GM23338 (cell line): ENCODE results near the gene PBXIP1. TPM values are rescaled to one million over a fixed set of nuclear protein-coding genes. Genes with fewer than 3 reads are reported as not detected.

Experiments
- ATAC-seq: fragments of 200-7000 bp; cut with Tn5 transposase; 3 replicates; pipeline ENCODE4 v1.9.1; 2020
- DNase-seq: peaks from one replicate; pipeline ENCODE4 v3.0.0-alpha.2; 2015; ENCODE audit warnings: low spot score
- H2AFZ ChIP-seq: fragments of 200-600 bp; sonication (generic); 2 replicates; pipeline ENCODE4 v1.8.0; 2016; ENCODE audit warnings: antibody characterized with exemption, mild to moderate bottlenecking, moderate library complexity
- H3F3A ChIP-seq: fragments of 200-600 bp; sonication (generic); replicated peaks from 2 replicates; pipeline ENCODE4 v1.8.0; 2017; ENCODE audit warnings: antibody characterized with exemption, mixed run types, low read depth
- H3K27ac ChIP-seq: fragments of 200-600 bp; sonication (generic); 2 replicates; pipeline ENCODE4 v1.6.1; 2016; ENCODE audit warnings: low read depth
- H3K27me3 ChIP-seq: fragments of 200-600 bp; sonication (generic); 2 replicates; pipeline ENCODE4 v1.8.0; 2016; ENCODE audit warnings: mild to moderate bottlenecking, mixed run types, moderate library complexity; ENCODE audit not compliant: insufficient read depth
- H3K36me3 ChIP-seq: fragments of 200-600 bp; sonication (generic); 2 replicates; pipeline ENCODE4 v1.8.0; 2016; ENCODE audit warnings: mild to moderate bottlenecking; ENCODE audit not compliant: insufficient read depth
- H3K4me1 ChIP-seq: fragments of 200-600 bp; sonication (generic); 2 replicates; pipeline ENCODE4 v1.8.0; 2016; ENCODE audit warnings: mild to moderate bottlenecking, moderate library complexity; ENCODE audit not compliant: insufficient read depth
- H3K4me2 ChIP-seq: fragments of 200-600 bp; sonication (generic); 2 replicates; pipeline ENCODE4 v1.7.1; 2017; ENCODE audit warnings: mixed run types
- H3K4me3 ChIP-seq: fragments of 200-600 bp; sonication (generic); 2 replicates; pipeline ENCODE4 v1.6.1; 2016; ENCODE audit warnings: mixed run types
- H3K79me2 ChIP-seq: fragments of 200-600 bp; sonication (generic); replicated peaks from 2 replicates; pipeline ENCODE4 v1.8.0; 2017; ENCODE audit warnings: mild to moderate bottlenecking; ENCODE audit not compliant: insufficient read depth
- H3K9me2 ChIP-seq: fragments of 200-600 bp; sonication (generic); 2 replicates; pipeline ENCODE4 v1.8.0; 2017; ENCODE audit not compliant: insufficient read depth
- H4K20me1 ChIP-seq: fragments of 200-600 bp; sonication (generic); replicated peaks from 2 replicates; pipeline ENCODE4 v1.8.0; 2017; ENCODE audit warnings: mild to moderate bottlenecking; ENCODE audit not compliant: insufficient read depth
- H3K27ac Mint-ChIP-seq: 2 replicates; pipeline ENCODE4 v1.8.0; 2020; ENCODE audit warnings: inconsistent platforms, mild to moderate bottlenecking, moderate library complexity, mixed read lengths
- H3K27me3 Mint-ChIP-seq: 3 replicates; pipeline ENCODE4 v1.8.0; 2022; ENCODE audit warnings: low read depth, mild to moderate bottlenecking, moderate library complexity, mixed read lengths, inconsistent platforms; ENCODE audit not compliant: insufficient read depth, poor library complexity
- H3K36me3 Mint-ChIP-seq: 3 replicates; pipeline ENCODE4 v1.8.0; 2021; ENCODE audit warnings: low read depth, mild to moderate bottlenecking, inconsistent platforms, moderate library complexity, mixed read lengths
- H3K4me1 Mint-ChIP-seq: 3 replicates; pipeline ENCODE4 v1.8.0; 2020; ENCODE audit warnings: mild to moderate bottlenecking, inconsistent platforms, mixed read lengths
- H3K4me3 Mint-ChIP-seq: 3 replicates; pipeline ENCODE4 v1.8.0; 2021; ENCODE audit warnings: moderate library complexity, mild to moderate bottlenecking, inconsistent platforms, mixed read lengths
- H3K9me3 Mint-ChIP-seq: 3 replicates; pipeline ENCODE4 v1.8.0; 2020; ENCODE audit warnings: moderate library complexity, mild to moderate bottlenecking, inconsistent platforms, mixed read lengths
- CREB1 ChIP-seq: fragments of 250-450 bp; sonication (Bioruptor Pico); IDR thresholded peaks from 2 replicates; pipeline ENCODE4 v1.5.0; 2020; ENCODE audit warnings: low read depth, mild to moderate bottlenecking, moderate library complexity
- EZH2 ChIP-seq: fragments of 200-600 bp; sonication (generic); IDR thresholded peaks from one replicate; pipeline ENCODE4 v1.8.0; 2017; ENCODE audit warnings: antibody characterized with exemption, mild to moderate bottlenecking, low read depth; ENCODE audit not compliant: unreplicated experiment
- EZH2phosphoT487 ChIP-seq: fragments of 200-600 bp; sonication (generic); IDR thresholded peaks from one replicate; pipeline ENCODE4 v1.8.1; 2018; ENCODE audit warnings: antibody characterized with exemption; ENCODE audit not compliant: unreplicated experiment
- JUNB ChIP-seq: IDR thresholded peaks from one replicate; pipeline ENCODE4 v1.6.1; 2016; ENCODE audit warnings: antibody characterized with exemption; ENCODE audit not compliant: unreplicated experiment
- POLR2AphosphoS5 ChIP-seq: IDR thresholded peaks from 2 replicates; pipeline ENCODE4 v1.6.1; 2016; ENCODE audit warnings: antibody characterized with exemption, low read depth
- ZNF331 ChIP-seq: fragments of 250-450 bp; sonication (Bioruptor Pico); IDR thresholded peaks from 2 replicates; pipeline ENCODE4 v1.5.0; 2020; ENCODE audit warnings: low read depth, mild to moderate bottlenecking, moderate library complexity
- polyA plus RNA-seq: library from polyadenylated mRNA; unstranded; fragments of >200 nt; fragmentation: Nextera tagmentation; extraction: Ambion mirVana; gene quantifications from 2 replicates; pipeline ENCODE4 v1.2.1, GENCODE V29; 2016
- total RNA-seq: library from RNA; depleted of rRNA; stranded (reverse); fragments of >200 nt; shearing (Covaris generic); gene quantifications from 2 replicates; pipeline ENCODE4 v1.2.3, GENCODE V29; 2014
- TF ChIP-seq, protein P1 (sequence below), 2 experiments: fragments of 200-600 bp in 1 of 2; sonication (generic) in 1 of 2; conservative IDR thresholded peaks; 2 replicates each; pipeline versions ENCODE4 v1.5.1 to v1.6.1; 2016 to 2017; ENCODE audit warnings: antibody characterized with exemption in 2 of 2, low read depth in 2 of 2, mild to moderate bottlenecking in 2 of 2, moderate library complexity in 1 of 2
- TF ChIP-seq, protein P2 (sequence below): IDR thresholded peaks from 2 replicates; pipeline ENCODE4 v1.6.1; 2016; ENCODE audit warnings: antibody characterized with exemption
- TF ChIP-seq, protein P3 (sequence below): IDR thresholded peaks from one replicate; pipeline ENCODE4 v1.6.1; 2018; ENCODE audit warnings: antibody characterized with exemption; ENCODE audit not compliant: unreplicated experiment

Gene PBXIP1
- total and polyA plus RNA-seq, 2 experiments from 2014 or later, result 7.0 to 31.8 TPM

DNA sequence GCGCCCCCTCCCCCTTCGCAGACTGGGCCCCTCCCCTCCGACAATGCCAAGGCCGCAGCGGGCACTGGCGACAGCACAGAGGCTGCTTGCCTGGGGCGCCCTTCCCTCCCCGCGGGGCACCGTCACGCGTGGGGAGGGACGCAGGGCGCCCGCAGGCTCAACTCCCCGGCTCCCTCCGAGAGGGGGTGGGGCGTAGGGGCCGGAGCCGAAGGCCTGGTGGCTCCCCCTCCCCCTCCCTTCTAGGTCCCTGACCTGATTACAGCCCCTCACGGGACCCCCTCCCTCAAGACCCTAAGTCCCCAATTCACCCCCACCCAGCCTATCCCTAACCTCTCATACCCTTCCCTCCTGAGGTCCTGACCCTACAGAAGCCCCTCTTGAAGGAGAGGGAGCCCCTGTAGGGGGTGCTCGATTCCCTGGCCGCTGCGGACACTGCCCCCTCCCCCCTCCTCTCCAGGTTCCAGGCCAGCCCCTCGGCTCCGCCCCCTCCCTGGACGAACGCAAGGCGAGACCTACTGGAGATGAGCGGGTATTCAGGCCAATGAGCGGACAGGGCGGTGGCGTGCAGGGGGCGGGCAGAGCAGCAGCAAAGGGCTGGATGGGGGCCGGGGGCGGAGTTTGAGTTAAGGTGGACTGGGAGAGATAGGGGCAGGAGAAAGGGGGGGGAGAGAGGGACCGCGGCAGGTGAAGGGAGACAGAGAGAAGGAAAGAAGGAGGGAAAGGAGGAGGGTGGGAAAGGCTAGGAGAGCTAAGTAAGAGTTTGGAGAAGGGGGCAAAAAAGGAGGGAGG lies 46.0 kb upstream of the PBXIP1 start:
- ATAC-seq, result peak; percentile 33
- Histone ChIP-seq H3K36me3 (no peaks in the 10 kb centered on the region), H3K27ac (peak overlapping the region; percentile 95), H3K79me2 (peaks cover 28% of the 10 kb centered on the region), H4K20me1 (no peaks in the 10 kb centered on the region; the same call in 1 of the 2 replicates), H3K4me2 (peak overlapping the region; percentile 90), H3F3A (peaks cover 16% of the 10 kb centered on the region), H3K4me3 (peak overlapping the region; percentile 90), H2AFZ (no peak overlapping the region), H3K4me1 (peaks cover 18% of the 10 kb centered on the region), H3K9me2 (no peaks in the 10 kb centered on the region), H3K27me3 (no peaks in the 10 kb centered on the region)
- H3K4me3 Mint-ChIP-seq, result peak overlapping the region; percentile 92
- TF ChIP-seq, protein P1, sequence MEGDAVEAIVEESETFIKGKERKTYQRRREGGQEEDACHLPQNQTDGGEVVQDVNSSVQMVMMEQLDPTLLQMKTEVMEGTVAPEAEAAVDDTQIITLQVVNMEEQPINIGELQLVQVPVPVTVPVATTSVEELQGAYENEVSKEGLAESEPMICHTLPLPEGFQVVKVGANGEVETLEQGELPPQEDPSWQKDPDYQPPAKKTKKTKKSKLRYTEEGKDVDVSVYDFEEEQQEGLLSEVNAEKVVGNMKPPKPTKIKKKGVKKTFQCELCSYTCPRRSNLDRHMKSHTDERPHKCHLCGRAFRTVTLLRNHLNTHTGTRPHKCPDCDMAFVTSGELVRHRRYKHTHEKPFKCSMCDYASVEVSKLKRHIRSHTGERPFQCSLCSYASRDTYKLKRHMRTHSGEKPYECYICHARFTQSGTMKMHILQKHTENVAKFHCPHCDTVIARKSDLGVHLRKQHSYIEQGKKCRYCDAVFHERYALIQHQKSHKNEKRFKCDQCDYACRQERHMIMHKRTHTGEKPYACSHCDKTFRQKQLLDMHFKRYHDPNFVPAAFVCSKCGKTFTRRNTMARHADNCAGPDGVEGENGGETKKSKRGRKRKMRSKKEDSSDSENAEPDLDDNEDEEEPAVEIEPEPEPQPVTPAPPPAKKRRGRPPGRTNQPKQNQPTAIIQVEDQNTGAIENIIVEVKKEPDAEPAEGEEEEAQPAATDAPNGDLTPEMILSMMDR (conservative IDR thresholded peaks at IDR 0.05; ENCODE audit: low read depth in 2 of 2), result peak; percentile 50 to 52
- TF ChIP-seq, protein P2, sequence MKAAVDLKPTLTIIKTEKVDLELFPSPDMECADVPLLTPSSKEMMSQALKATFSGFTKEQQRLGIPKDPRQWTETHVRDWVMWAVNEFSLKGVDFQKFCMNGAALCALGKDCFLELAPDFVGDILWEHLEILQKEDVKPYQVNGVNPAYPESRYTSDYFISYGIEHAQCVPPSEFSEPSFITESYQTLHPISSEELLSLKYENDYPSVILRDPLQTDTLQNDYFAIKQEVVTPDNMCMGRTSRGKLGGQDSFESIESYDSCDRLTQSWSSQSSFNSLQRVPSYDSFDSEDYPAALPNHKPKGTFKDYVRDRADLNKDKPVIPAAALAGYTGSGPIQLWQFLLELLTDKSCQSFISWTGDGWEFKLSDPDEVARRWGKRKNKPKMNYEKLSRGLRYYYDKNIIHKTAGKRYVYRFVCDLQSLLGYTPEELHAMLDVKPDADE, result 0 out of 2 replicates have a peak, but pooled peaks have one; percentile 3
- TF ChIP-seq, protein P3, sequence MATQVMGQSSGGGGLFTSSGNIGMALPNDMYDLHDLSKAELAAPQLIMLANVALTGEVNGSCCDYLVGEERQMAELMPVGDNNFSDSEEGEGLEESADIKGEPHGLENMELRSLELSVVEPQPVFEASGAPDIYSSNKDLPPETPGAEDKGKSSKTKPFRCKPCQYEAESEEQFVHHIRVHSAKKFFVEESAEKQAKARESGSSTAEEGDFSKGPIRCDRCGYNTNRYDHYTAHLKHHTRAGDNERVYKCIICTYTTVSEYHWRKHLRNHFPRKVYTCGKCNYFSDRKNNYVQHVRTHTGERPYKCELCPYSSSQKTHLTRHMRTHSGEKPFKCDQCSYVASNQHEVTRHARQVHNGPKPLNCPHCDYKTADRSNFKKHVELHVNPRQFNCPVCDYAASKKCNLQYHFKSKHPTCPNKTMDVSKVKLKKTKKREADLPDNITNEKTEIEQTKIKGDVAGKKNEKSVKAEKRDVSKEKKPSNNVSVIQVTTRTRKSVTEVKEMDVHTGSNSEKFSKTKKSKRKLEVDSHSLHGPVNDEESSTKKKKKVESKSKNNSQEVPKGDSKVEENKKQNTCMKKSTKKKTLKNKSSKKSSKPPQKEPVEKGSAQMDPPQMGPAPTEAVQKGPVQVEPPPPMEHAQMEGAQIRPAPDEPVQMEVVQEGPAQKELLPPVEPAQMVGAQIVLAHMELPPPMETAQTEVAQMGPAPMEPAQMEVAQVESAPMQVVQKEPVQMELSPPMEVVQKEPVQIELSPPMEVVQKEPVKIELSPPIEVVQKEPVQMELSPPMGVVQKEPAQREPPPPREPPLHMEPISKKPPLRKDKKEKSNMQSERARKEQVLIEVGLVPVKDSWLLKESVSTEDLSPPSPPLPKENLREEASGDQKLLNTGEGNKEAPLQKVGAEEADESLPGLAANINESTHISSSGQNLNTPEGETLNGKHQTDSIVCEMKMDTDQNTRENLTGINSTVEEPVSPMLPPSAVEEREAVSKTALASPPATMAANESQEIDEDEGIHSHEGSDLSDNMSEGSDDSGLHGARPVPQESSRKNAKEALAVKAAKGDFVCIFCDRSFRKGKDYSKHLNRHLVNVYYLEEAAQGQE, result no peak
- TF ChIP-seq CREB1 (peak; percentile 73), EZH2phosphoT487 (no peak), POLR2AphosphoS5 (peak; percentile 51), ZNF331 (CRISPR knock-in tag) (no peak), JUNB (no peak), EZH2 (no peak)
- peaks cover 40% of the 10 kb centered on the region for H3K4me1 Mint-ChIP-seq
- H3K27me3 Mint-ChIP-seq, result peaks cover 21% of the 10 kb centered on the region
- peak; percentile 100 for DNase-seq
- H3K27ac Mint-ChIP-seq, result peak overlapping the region; percentile 83
- H3K9me3 Mint-ChIP-seq, result no peaks in the 10 kb centered on the region
- H3K36me3 Mint-ChIP-seq, result peaks cover 4% of the 10 kb centered on the region; the same call in 1 of the 3 replicates
